Measurements from ENCODE around the gene KCNK16. TPM values are rescaled to one million over a fixed set of nuclear protein-coding genes. Genes with fewer than 3 reads are reported as not detected.

KCNK16 gene
- total RNA-seq, 1 donor from 2014 or later, result not detected

GRCh38 chr6:39341937-39342336, 19.4 kb upstream of the KCNK16 start:
- Histone ChIP-seq H3K9ac (ENCODE audit: low read length) (no peak overlapping the region), H3K9me3 (ENCODE audit: insufficient read depth, low read depth, low read length) (no peaks in the 10 kb centered on the region), H3K4me2 (ENCODE audit: low read length) (no peak overlapping the region), H3K36me3 (ENCODE audit: insufficient read depth, low read length) (no peaks in the 10 kb centered on the region), H3K79me2 (ENCODE audit: insufficient read depth, low read length) (no peaks in the 10 kb centered on the region), H2AFZ (ENCODE audit: low read depth, low read length) (no peak overlapping the region), H3K27ac (ENCODE audit: low read depth, low read length) (no peak overlapping the region), H3K4me3 (ENCODE audit: insufficient read depth, low read depth, low read length) (no peak overlapping the region), H3K4me1 (ENCODE audit: insufficient read depth, low read length) (no peaks in the 10 kb centered on the region), H3K27me3 (ENCODE audit: insufficient read depth, low read length) (no peaks in the 10 kb centered on the region), H4K20me1 (ENCODE audit: insufficient read depth, low read length) (no peaks in the 10 kb centered on the region)
- Mint-ChIP-seq H3K4me3 (ENCODE audit: unreplicated experiment) (no peak overlapping the region), H3K36me3 (ENCODE audit: low read depth, unreplicated experiment) (no peaks in the 10 kb centered on the region), H3K27ac (ENCODE audit: unreplicated experiment) (no peak overlapping the region), H3K27me3 (ENCODE audit: low read depth, unreplicated experiment) (peaks cover 19% of the 10 kb centered on the region), H3K9me3 (ENCODE audit: unreplicated experiment) (peaks cover 2% of the 10 kb centered on the region), H3K4me1 (ENCODE audit: low read depth, unreplicated experiment) (no peaks in the 10 kb centered on the region)
- TF ChIP-seq CTCF (IDR thresholded peaks at IDR 0.05; ENCODE audit: insufficient read depth, low read depth, low read length) (no peak), EZH2 (IDR thresholded peaks at IDR 0.05; ENCODE audit: insufficient read depth, low read length) (no peak)
- FAIRE-seq (no peak), DNase-seq (ENCODE audit: low read depth) (no peak)

GRCh38 chr6:39341352-39341751, 18.9 kb upstream of the KCNK16 start:
- peaks cover 2% of the 10 kb centered on the region for H3K9me3 Mint-ChIP-seq (ENCODE audit: unreplicated experiment)
- H3K4me3 Mint-ChIP-seq (ENCODE audit: unreplicated experiment), result no peak overlapping the region
- Histone ChIP-seq H3K4me2 (ENCODE audit: low read length) (no peak overlapping the region), H2AFZ (ENCODE audit: low read depth, low read length) (no peak overlapping the region), H4K20me1 (ENCODE audit: insufficient read depth, low read length) (no peaks in the 10 kb centered on the region), H3K9me3 (ENCODE audit: insufficient read depth, low read depth, low read length) (no peaks in the 10 kb centered on the region), H3K4me1 (ENCODE audit: insufficient read depth, low read length) (no peaks in the 10 kb centered on the region), H3K27ac (ENCODE audit: low read depth, low read length) (no peak overlapping the region), H3K9ac (ENCODE audit: low read length) (no peak overlapping the region), H3K4me3 (ENCODE audit: insufficient read depth, low read depth, low read length) (no peak overlapping the region), H3K36me3 (ENCODE audit: insufficient read depth, low read length) (no peaks in the 10 kb centered on the region), H3K79me2 (ENCODE audit: insufficient read depth, low read length) (no peaks in the 10 kb centered on the region), H3K27me3 (ENCODE audit: insufficient read depth, low read length) (no peaks in the 10 kb centered on the region)
- H3K4me1 Mint-ChIP-seq (ENCODE audit: low read depth, unreplicated experiment), result peaks cover 4% of the 10 kb centered on the region
- DNase-seq (ENCODE audit: low read depth), result no peak
- peaks cover 19% of the 10 kb centered on the region for H3K27me3 Mint-ChIP-seq (ENCODE audit: low read depth, unreplicated experiment)
- no peak for FAIRE-seq
- no peaks in the 10 kb centered on the region for H3K36me3 Mint-ChIP-seq (ENCODE audit: low read depth, unreplicated experiment)
- TF ChIP-seq EZH2 (IDR thresholded peaks at IDR 0.05; ENCODE audit: insufficient read depth, low read length), result no peak
- TF ChIP-seq CTCF (IDR thresholded peaks at IDR 0.05; ENCODE audit: insufficient read depth, low read depth, low read length), result no peak
- no peak overlapping the region for H3K27ac Mint-ChIP-seq (ENCODE audit: unreplicated experiment)

GRCh38 chr6:39339868-39340550, 17.5 kb upstream of the KCNK16 start:
- no peak overlapping the region for H3K9ac ChIP-seq (ENCODE audit: low read length)
- H3K36me3 ChIP-seq (ENCODE audit: insufficient read depth, low read length), result no peaks in the 10 kb centered on the region
- no peak overlapping the region for H3K4me2 ChIP-seq (ENCODE audit: low read length)
- H3K4me3 ChIP-seq (ENCODE audit: insufficient read depth, low read depth, low read length), result no peak overlapping the region
- no peak overlapping the region for H2AFZ ChIP-seq (ENCODE audit: low read depth, low read length)
- no peaks in the 10 kb centered on the region for H3K27me3 ChIP-seq (ENCODE audit: insufficient read depth, low read length)
- no peak overlapping the region for H3K4me3 Mint-ChIP-seq (ENCODE audit: unreplicated experiment)
- no peak for TF ChIP-seq EZH2 (IDR thresholded peaks at IDR 0.05; ENCODE audit: insufficient read depth, low read length)
- no peak for TF ChIP-seq CTCF (IDR thresholded peaks at IDR 0.05; ENCODE audit: insufficient read depth, low read depth, low read length)
- H3K27ac ChIP-seq (ENCODE audit: low read depth, low read length), result no peak overlapping the region
- FAIRE-seq (no peak), DNase-seq (ENCODE audit: low read depth) (no peak)
- no peaks in the 10 kb centered on the region for H3K4me1 ChIP-seq (ENCODE audit: insufficient read depth, low read length)
- H3K27ac Mint-ChIP-seq (ENCODE audit: unreplicated experiment), result no peak overlapping the region
- H3K27me3 Mint-ChIP-seq (ENCODE audit: low read depth, unreplicated experiment), result peaks cover 14% of the 10 kb centered on the region
- no peaks in the 10 kb centered on the region for H3K79me2 ChIP-seq (ENCODE audit: insufficient read depth, low read length)
- peaks cover 11% of the 10 kb centered on the region for H3K4me1 Mint-ChIP-seq (ENCODE audit: low read depth, unreplicated experiment)
- H3K9me3 ChIP-seq (ENCODE audit: insufficient read depth, low read depth, low read length), result no peaks in the 10 kb centered on the region
- peaks cover 2% of the 10 kb centered on the region for H3K9me3 Mint-ChIP-seq (ENCODE audit: unreplicated experiment)
- no peaks in the 10 kb centered on the region for H4K20me1 ChIP-seq (ENCODE audit: insufficient read depth, low read length)
- H3K36me3 Mint-ChIP-seq (ENCODE audit: low read depth, unreplicated experiment), result no peaks in the 10 kb centered on the region

Measured in astrocyte (in vitro differentiated cells and primary cell).